Uterus (tissue), 4 donors: ENCODE results near the gene THOC6. TPM values are rescaled to one million over a fixed set of nuclear protein-coding genes. Genes with fewer than 3 reads are reported as not detected.

ENCODE experiments used
- DNase-seq, 2 donors: peaks; one replicate each; pipeline ENCODE4 v3.0.0-alpha.2; 2019 to 2020
- H3K27ac ChIP-seq, 2 donors: fragments of 200-600 bp; sonication (generic); 1 replicate in 1 of 2; 2 replicates in 1 of 2; pipeline ENCODE4 v1.5.1; 2016 to 2018
- H3K27me3 ChIP-seq, 2 donors: fragments of 200-600 bp; sonication (generic); one replicate each; pipeline ENCODE4 v1.5.1; 2018 to 2019; ENCODE audit warnings: control low read depth in 1 of 2
- H3K36me3 ChIP-seq, 2 donors: fragments of 200-600 bp; sonication (generic); one replicate each; pipeline ENCODE4 v1.5.1; 2019; ENCODE audit warnings: control low read depth in 1 of 2
- H3K4me1 ChIP-seq, 2 donors: fragments of 200-600 bp; sonication (generic); one replicate each; pipeline ENCODE4 v1.5.1; 2018 to 2019; ENCODE audit warnings: control low read depth in 1 of 2
- H3K4me3 ChIP-seq, 2 donors: fragments of 200-600 bp; sonication (generic); 1 replicate in 1 of 2; 2 replicates in 1 of 2; pipeline ENCODE4 v1.5.1; 2018 to 2019; ENCODE audit warnings: mild to moderate bottlenecking in 1 of 2
- H3K9me3 ChIP-seq, 2 donors: fragments of 200-600 bp; sonication (generic); one replicate each; pipeline ENCODE4 v1.5.1; 2019; ENCODE audit warnings: control low read depth in 1 of 2
- POLR2A ChIP-seq, 2 donors: fragments of 450-650 bp; IDR thresholded peaks; one replicate each; pipeline ENCODE4 v1.6.1; 2016; ENCODE audit warnings: antibody characterized with exemption in 2 of 2, mild to moderate bottlenecking in 1 of 2, moderate library complexity in 1 of 2
- intact Hi-C: fragments of 100-400 bp; cut with DNase I; formaldehyde crosslinking; loops from one replicate; pipeline ENCODE4 v1.15.1; 2023; ENCODE audit warnings: low total_unique reads
- total RNA-seq, 4 donors: library from RNA; depleted of rRNA in 3 of 4; stranded (reverse); fragments of >200 nt in 3 of 4; gene quantifications; one replicate each; pipeline versions ENCODE4 v1.1.0 to v1.2.4, GENCODE V29; 2014 to 2023
- TF ChIP-seq, protein P1 (sequence below), 4 experiments: fragments of 200-600 bp in 2 of 4; fragments of 450-650 bp in 2 of 4; sonication (generic) in 2 of 4; IDR thresholded peaks; one replicate each; pipeline ENCODE4 v1.5.1; 2016 to 2019; ENCODE audit warnings: antibody characterized with exemption in 4 of 4, mild to moderate bottlenecking in 2 of 4, moderate library complexity in 1 of 4
- donor health status: DM: yes; HTN: yes; CAD: no.

THOC6 gene
- total RNA-seq = 10 to 100 TPM in 3 of 4 donors, 1 to 10 TPM in 1; 3.8 to 29.0 (median 22.3) TPM

- peaks cover 0 to 22% of the 10 kb centered on the region in 2 donors for H3K4me1 ChIP-seq
- intact Hi-C loops = no loop called here
- TF ChIP-seq POLR2A (IDR thresholded peaks at IDR 0.05) = peak; percentile 59 to 82
- TF ChIP-seq, protein P1, sequence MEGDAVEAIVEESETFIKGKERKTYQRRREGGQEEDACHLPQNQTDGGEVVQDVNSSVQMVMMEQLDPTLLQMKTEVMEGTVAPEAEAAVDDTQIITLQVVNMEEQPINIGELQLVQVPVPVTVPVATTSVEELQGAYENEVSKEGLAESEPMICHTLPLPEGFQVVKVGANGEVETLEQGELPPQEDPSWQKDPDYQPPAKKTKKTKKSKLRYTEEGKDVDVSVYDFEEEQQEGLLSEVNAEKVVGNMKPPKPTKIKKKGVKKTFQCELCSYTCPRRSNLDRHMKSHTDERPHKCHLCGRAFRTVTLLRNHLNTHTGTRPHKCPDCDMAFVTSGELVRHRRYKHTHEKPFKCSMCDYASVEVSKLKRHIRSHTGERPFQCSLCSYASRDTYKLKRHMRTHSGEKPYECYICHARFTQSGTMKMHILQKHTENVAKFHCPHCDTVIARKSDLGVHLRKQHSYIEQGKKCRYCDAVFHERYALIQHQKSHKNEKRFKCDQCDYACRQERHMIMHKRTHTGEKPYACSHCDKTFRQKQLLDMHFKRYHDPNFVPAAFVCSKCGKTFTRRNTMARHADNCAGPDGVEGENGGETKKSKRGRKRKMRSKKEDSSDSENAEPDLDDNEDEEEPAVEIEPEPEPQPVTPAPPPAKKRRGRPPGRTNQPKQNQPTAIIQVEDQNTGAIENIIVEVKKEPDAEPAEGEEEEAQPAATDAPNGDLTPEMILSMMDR (IDR thresholded peaks at IDR 0.05) = peak in 3 of 4 experiments; percentile 6 to 34 (median 16)
- H3K36me3 ChIP-seq = no peaks in the 10 kb centered on the region
- H3K4me3 ChIP-seq = peak within 1 kb of the TSS; percentile 63 to 78
- H3K27ac ChIP-seq = peak within 1 kb of the TSS; percentile 94 to 95
- H3K9me3 ChIP-seq = no peaks in the 10 kb centered on the region
- DNase-seq = peak; percentile 94 to 98
- H3K27me3 ChIP-seq = no peaks in the 10 kb centered on the region
Measured at GRCh38 chr16:3023669-3024478, at the start of gene THOC6, which contains the start of gene HCFC1R1. THOC6 (plus strand) TSS chr16:3024035; CDS start chr16:3024327, 292 bp downstream. HCFC1R1 (minus strand) TSS chr16:3023942; CDS start chr16:3023941, 1 bp downstream.

DNA sequence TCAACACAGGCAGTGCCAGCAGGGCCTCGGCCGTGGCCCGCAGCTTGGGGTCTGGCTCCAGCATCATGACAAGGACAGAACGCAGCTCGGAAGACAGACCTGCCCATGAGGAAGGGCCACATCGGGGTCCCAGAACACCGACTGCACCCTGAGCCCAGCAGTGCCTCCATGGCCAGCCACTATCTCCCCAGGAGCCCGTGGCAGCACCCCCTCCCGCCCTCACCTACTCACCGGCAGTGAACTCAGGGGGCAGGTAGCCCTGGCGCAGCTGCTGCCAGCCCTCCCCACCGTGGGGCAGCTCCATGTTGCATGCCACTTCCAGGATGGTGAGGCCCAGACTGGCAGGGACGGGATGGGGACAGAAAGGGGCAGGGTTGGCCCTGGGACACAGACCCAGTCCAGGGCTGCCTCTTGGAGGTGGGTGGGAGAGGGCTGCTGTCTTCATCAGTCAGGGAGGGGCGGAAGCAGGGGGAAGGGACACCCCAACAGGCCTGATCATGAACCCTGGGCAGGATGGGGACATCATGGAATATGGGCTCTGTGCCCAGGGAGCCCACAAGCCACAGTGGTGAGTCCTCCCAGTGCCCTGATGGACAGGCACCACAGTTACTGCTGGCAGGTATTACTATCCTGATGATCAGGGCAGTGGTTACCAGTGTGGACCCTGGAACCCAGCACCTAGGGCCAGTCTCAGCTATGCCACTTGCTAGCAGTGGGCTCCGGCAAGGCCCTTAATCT, 49.3 kb upstream of the THOC6 start:
- intact Hi-C loops = no loop called here

DNA sequence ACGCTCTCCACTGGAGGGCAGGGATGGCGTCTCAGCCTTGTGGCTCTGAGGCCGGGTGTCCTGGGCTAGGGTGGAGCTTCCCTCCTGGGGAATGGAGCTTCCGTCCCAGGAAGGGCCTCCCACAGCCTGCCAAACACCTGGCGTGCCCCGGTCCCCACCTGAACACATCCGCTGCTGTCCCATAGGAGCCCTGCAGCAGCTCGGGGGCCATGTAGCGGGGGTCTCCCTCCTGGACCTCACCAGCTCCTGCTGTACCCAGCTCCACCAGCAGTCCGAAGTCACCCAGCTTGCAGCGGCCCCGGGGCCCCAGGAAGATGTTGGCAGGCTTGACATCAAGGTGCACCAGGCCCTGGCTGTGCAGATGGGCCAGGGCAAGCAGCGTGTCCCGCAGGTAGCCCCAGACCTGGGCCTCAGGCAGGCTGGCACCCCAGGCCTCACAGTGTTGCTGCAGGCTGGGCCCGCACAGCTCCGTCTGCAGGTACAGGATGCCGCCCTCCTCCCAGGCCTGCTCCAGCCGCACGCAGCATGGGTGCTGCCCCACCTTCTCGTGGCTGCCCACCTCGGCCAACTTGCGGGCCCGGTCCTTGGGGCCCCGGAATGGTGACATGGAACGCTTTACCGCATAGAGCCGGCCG, 48.6 kb upstream of the THOC6 start:
- H3K36me3 ChIP-seq = no peaks in the 10 kb centered on the region
- H3K4me1 ChIP-seq = peaks cover 0 to 12% of the 10 kb centered on the region in 2 donors
- no peak overlapping the region for H3K27ac ChIP-seq
- H3K4me3 ChIP-seq = no peak overlapping the region
- peaks cover 0 to under 1% of the 10 kb centered on the region in 2 donors for H3K27me3 ChIP-seq
- TF ChIP-seq, protein P1 (IDR thresholded peaks at IDR 0.05) = no peak
- TF ChIP-seq POLR2A (IDR thresholded peaks at IDR 0.05) = no peak
- intact Hi-C loops = no loop called here
- DNase-seq = no peak
- H3K9me3 ChIP-seq = no peaks in the 10 kb centered on the region

More for the DNA sequence above, 49.3 kb upstream of the THOC6 start:
- H3K36me3 ChIP-seq = no peaks in the 10 kb centered on the region
- peaks cover 0 to 12% of the 10 kb centered on the region in 2 donors for H3K4me1 ChIP-seq
- H3K4me3 ChIP-seq = no peak overlapping the region
- no peak overlapping the region for H3K27ac ChIP-seq
- TF ChIP-seq, protein P1 (IDR thresholded peaks at IDR 0.05) = no peak
- TF ChIP-seq POLR2A (IDR thresholded peaks at IDR 0.05) = no peak
- H3K27me3 ChIP-seq = peaks cover 0 to 8% of the 10 kb centered on the region in 2 donors
- DNase-seq = no peak
- no peaks in the 10 kb centered on the region for H3K9me3 ChIP-seq

DNA sequence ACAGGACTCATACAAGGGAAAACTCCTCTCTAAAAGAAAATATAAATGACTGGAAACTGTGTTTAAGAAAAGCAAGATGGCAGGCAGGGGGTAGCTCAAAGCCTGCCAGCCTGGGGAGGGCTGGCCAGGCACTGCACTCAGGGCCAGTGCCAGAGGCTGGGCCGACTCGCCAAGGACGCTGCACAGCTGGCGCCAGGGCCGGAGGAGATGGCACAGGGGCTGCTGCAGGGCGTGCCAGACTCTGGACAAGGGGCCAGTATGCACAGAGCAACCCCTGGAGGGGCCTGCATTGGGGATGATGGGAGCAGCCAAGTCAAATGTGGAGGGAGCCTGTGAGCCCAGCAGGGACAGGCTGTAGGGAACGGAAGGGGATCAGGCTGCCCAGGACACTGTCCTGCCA, 47.6 kb upstream of the THOC6 start:
- H3K4me1 ChIP-seq = peaks cover 0 to 7% of the 10 kb centered on the region in 2 donors
- intact Hi-C loops = no loop called here
- no peaks in the 10 kb centered on the region for H3K9me3 ChIP-seq
- H3K27me3 ChIP-seq = no peaks in the 10 kb centered on the region
- H3K4me3 ChIP-seq = no peak overlapping the region
- no peak overlapping the region for H3K27ac ChIP-seq
- TF ChIP-seq, protein P1 (IDR thresholded peaks at IDR 0.05) = no peak
- no peak for TF ChIP-seq POLR2A (IDR thresholded peaks at IDR 0.05)
- no peak for DNase-seq
- H3K36me3 ChIP-seq = no peaks in the 10 kb centered on the region
